Measurements from ENCODE around the gene IGSF9. TPM values are rescaled to one million over a fixed set of nuclear protein-coding genes. Genes with fewer than 3 reads are reported as not detected.

The IGSF9 gene
- total RNA-seq, 4 donors from 2014 or later: 0.71 to 1.9 (median 1.4) TPM

- no peaks in the 10 kb centered on the region for H3K36me3 ChIP-seq
- peak overlapping the region in 2 of 3 donors; percentile 15 to 26 for H3K27ac ChIP-seq
- H3K4me1 ChIP-seq: peaks cover 22 to 26% of the 10 kb centered on the region in 2 donors
- WGBS, 2 donors: 53 to 60% methylated on average over 6 of the region's 6 CpGs
- intact Hi-C loops (cut with DNase I): no loop called here
- no peak overlapping the region for H3K4me3 ChIP-seq (replicated peaks in 1 of 3)
- H3K27me3 ChIP-seq: no peaks in the 10 kb centered on the region
- TF ChIP-seq POLR2A (IDR thresholded peaks at IDR 0.05) (no peak), CTCF (IDR thresholded peaks at IDR 0.05) (no peak)
- DNase-seq: no peak
- H3K9me3 ChIP-seq: no peaks in the 10 kb centered on the region
These were observed 49.4 kb downstream of the IGSF9 start for GRCh38 chr1:159895836-159896545.

- no peak overlapping the region for H3K4me3 ChIP-seq (replicated peaks in 1 of 3)
- 76 to 87% methylated on average over 3 of the region's 3 CpGs for WGBS, 2 donors
- no peak for DNase-seq
- no peaks in the 10 kb centered on the region for H3K9me3 ChIP-seq
- no peak for TF ChIP-seq CTCF (IDR thresholded peaks at IDR 0.05)
- TF ChIP-seq POLR2A (IDR thresholded peaks at IDR 0.05): no peak
- intact Hi-C loops (cut with DNase I): no loop called here
- H3K36me3 ChIP-seq: no peaks in the 10 kb centered on the region
- H3K27me3 ChIP-seq: no peaks in the 10 kb centered on the region
- H3K4me1 ChIP-seq: peaks cover 15 to 19% of the 10 kb centered on the region in 2 donors
- no peak overlapping the region for H3K27ac ChIP-seq
These were observed 50.1 kb downstream of the IGSF9 start for GRCh38 chr1:159895286-159895685.

GRCh38 chr1:159892944-159893343 lies 52.5 kb downstream of the IGSF9 start:
- intact Hi-C loops (cut with DNase I): no loop called here
- H3K4me1 ChIP-seq: peaks cover 12 to 17% of the 10 kb centered on the region in 2 donors
- no peak overlapping the region for H3K4me3 ChIP-seq (replicated peaks in 1 of 3)
- H3K9me3 ChIP-seq: no peaks in the 10 kb centered on the region
- no peaks in the 10 kb centered on the region for H3K36me3 ChIP-seq
- DNase-seq: no peak
- no peak overlapping the region for H3K27ac ChIP-seq
- WGBS, 2 donors: 83 to 89% methylated on average over 5 of the region's 5 CpGs
- H3K27me3 ChIP-seq: no peaks in the 10 kb centered on the region
- TF ChIP-seq CTCF (IDR thresholded peaks at IDR 0.05) (no peak), POLR2A (IDR thresholded peaks at IDR 0.05) (no peak)

GRCh38 chr1:159891275-159892157 lies 53.9 kb downstream of the IGSF9 start:
- Histone ChIP-seq H3K27me3 (no peaks in the 10 kb centered on the region), H3K27ac (no peak overlapping the region), H3K4me1 (peaks cover 12 to 13% of the 10 kb centered on the region in 2 donors), H3K36me3 (no peaks in the 10 kb centered on the region), H3K4me3 (replicated peaks in 1 of 3) (no peak overlapping the region), H3K9me3 (no peaks in the 10 kb centered on the region)
- intact Hi-C loops (cut with DNase I): loop anchor here (2.0 kb wide), 1 partner anchor 93 kb away; no protein-coding TSS in a partner anchor
- 52 to 54% methylated on average over 7 of the region's 7 CpGs for whole genome bisulfite sequencing, 2 donors
- DNase-seq: peak; percentile 82 to 89
- TF ChIP-seq CTCF (IDR thresholded peaks at IDR 0.05): peak; percentile 74 to 100 (median 98)
- no peak for TF ChIP-seq POLR2A (IDR thresholded peaks at IDR 0.05)

All from thyroid gland (tissue), 4 donors.